Hepatocyte (in vitro differentiated cells): Measurements from ENCODE around the gene KRT7. TPM values are rescaled to one million over a fixed set of nuclear protein-coding genes. Genes with fewer than 3 reads are reported as not detected.

Experiments used
- DNase-seq: peaks from one replicate; pipeline ENCODE4 v3.0.0-alpha.2; 2016; ENCODE audit warnings: low spot score
- H2AFZ ChIP-seq: fragments of 200-600 bp; sonication (generic); 2 replicates; pipeline ENCODE4 v1.6.0; 2016; ENCODE audit warnings: antibody characterized with exemption, mild to moderate bottlenecking
- H3K27ac ChIP-seq: fragments of 200-600 bp; sonication (generic); 2 replicates; pipeline ENCODE4 v1.5.1; 2016; ENCODE audit warnings: mild to moderate bottlenecking
- H3K27me3 ChIP-seq: fragments of 200-600 bp; sonication (generic); 2 replicates; pipeline ENCODE4 v1.6.1; 2016
- H3K36me3 ChIP-seq: fragments of 200-600 bp; sonication (generic); replicated peaks from 2 replicates; pipeline ENCODE4 v1.5.1; 2016; ENCODE audit warnings: low read depth; ENCODE audit not compliant: insufficient read depth
- H3K4me1 ChIP-seq: fragments of 200-600 bp; sonication (generic); 2 replicates; pipeline ENCODE4 v1.5.1; 2016; ENCODE audit warnings: mild to moderate bottlenecking, moderate library complexity; ENCODE audit not compliant: insufficient read depth
- H3K4me2 ChIP-seq: fragments of 200-600 bp; sonication (generic); 2 replicates; pipeline ENCODE4 v1.6.0; 2016
- H3K4me3 ChIP-seq: fragments of 200-600 bp; sonication (generic); 2 replicates; pipeline ENCODE4 v1.5.1; 2016; ENCODE audit warnings: mild to moderate bottlenecking
- H3K79me2 ChIP-seq: fragments of 200-600 bp; sonication (generic); 2 replicates; pipeline ENCODE4 v1.6.0; 2017; ENCODE audit warnings: mild to moderate bottlenecking
- H3K9me2 ChIP-seq: fragments of 200-600 bp; sonication (generic); replicated peaks from 2 replicates; pipeline ENCODE4 v1.6.0; 2017; ENCODE audit warnings: mild to moderate bottlenecking; ENCODE audit not compliant: insufficient read depth
- H3K9me3 ChIP-seq: fragments of 200-600 bp; sonication (generic); 2 replicates; pipeline ENCODE4 v1.5.1; 2016; ENCODE audit warnings: low read depth, mild to moderate bottlenecking
- H4K20me1 ChIP-seq: fragments of 200-600 bp; sonication (generic); 2 replicates; pipeline ENCODE4 v1.6.0; 2016; ENCODE audit warnings: mild to moderate bottlenecking; ENCODE audit not compliant: insufficient read depth, poor library complexity, severe bottlenecking
- EZH2 ChIP-seq: fragments of 200-600 bp; sonication (generic); IDR thresholded peaks from 2 replicates; pipeline ENCODE4 v1.6.1; 2016; ENCODE audit warnings: antibody characterized with exemption, mild to moderate bottlenecking, borderline replicate concordance
- EZH2phosphoT487 ChIP-seq: fragments of 200-600 bp; sonication (generic); IDR thresholded peaks from one replicate; pipeline ENCODE4 v1.6.1; 2018; ENCODE audit warnings: antibody characterized with exemption, mild to moderate bottlenecking, low read depth, moderate library complexity; ENCODE audit not compliant: unreplicated experiment, severe bottlenecking
- WGBS: methylation state at CpG from one replicate; pipeline ENCODE4 v1.1.6; 2016; ENCODE audit warnings: low lambda C conversion rate; ENCODE audit errors: missing lambda C conversion rate; 5-methylcytosine and 5-hydroxymethylcytosine counted together
- polyA plus RNA-seq: library from polyadenylated mRNA; unstranded; fragments of >200 nt; fragmentation: Nextera tagmentation; extraction: Ambion mirVana; gene quantifications from 2 replicates; pipeline ENCODE4 v1.2.1, GENCODE V29; 2016
- total RNA-seq: library from RNA; depleted of rRNA; stranded (reverse); fragments of >200 nt; gene quantifications from 2 replicates; pipeline ENCODE4 v1.2.3, GENCODE V29; 2014
- TF ChIP-seq, protein P1 (sequence below): fragments of 200-600 bp; sonication (generic); IDR thresholded peaks from 2 replicates; pipeline ENCODE4 v1.5.1; 2016; ENCODE audit warnings: antibody characterized with exemption, mild to moderate bottlenecking; ENCODE audit not compliant: poor library complexity

The KRT7 gene
- total and polyA plus RNA-seq, 2 experiments from 2014 or later, result 27.1 to 33.3 TPM

DNA sequence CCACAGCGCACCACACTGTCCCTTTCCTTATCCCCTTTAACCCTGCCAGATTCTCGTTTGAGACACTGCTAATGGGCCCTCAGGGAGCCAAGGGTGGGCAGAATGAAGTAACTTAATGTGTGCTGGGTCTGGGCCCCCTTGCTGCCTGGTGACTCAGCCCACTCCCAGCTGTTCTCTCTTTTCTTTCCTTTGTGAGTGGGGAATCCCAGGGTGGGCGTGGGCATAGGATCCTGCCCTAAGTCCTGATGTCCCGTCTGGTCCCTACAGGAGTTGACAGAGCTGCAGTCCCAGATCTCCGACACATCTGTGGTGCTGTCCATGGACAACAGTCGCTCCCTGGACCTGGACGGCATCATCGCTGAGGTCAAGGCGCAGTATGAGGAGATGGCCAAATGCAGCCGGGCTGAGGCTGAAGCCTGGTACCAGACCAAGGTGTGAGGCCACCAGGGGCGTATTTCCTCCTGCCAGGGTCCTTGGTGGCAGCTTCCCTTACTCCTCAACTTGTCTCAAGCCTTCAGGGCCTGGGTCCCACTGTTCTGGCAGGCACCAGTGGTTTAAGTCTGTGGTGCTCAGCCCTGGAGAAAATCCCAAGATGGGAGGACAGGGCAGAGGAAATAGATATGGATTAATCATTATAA lies 8.3 kb downstream of the KRT7 start:
- Histone ChIP-seq H3K27ac (no peak overlapping the region), H4K20me1 (no peaks in the 10 kb centered on the region), H3K4me2 (no peak overlapping the region), H2AFZ (no peak overlapping the region), H3K36me3 (no peaks in the 10 kb centered on the region), H3K4me1 (peaks cover 31% of the 10 kb centered on the region), H3K9me3 (no peaks in the 10 kb centered on the region), H3K9me2 (no peaks in the 10 kb centered on the region), H3K79me2 (no peaks in the 10 kb centered on the region), H3K4me3 (no peak overlapping the region), H3K27me3 (no peaks in the 10 kb centered on the region)
- 83% methylated on average over 11 of the region's 11 CpGs for WGBS
- DNase-seq, result no peak
- TF ChIP-seq, protein P1, sequence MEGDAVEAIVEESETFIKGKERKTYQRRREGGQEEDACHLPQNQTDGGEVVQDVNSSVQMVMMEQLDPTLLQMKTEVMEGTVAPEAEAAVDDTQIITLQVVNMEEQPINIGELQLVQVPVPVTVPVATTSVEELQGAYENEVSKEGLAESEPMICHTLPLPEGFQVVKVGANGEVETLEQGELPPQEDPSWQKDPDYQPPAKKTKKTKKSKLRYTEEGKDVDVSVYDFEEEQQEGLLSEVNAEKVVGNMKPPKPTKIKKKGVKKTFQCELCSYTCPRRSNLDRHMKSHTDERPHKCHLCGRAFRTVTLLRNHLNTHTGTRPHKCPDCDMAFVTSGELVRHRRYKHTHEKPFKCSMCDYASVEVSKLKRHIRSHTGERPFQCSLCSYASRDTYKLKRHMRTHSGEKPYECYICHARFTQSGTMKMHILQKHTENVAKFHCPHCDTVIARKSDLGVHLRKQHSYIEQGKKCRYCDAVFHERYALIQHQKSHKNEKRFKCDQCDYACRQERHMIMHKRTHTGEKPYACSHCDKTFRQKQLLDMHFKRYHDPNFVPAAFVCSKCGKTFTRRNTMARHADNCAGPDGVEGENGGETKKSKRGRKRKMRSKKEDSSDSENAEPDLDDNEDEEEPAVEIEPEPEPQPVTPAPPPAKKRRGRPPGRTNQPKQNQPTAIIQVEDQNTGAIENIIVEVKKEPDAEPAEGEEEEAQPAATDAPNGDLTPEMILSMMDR, result no peak
- TF ChIP-seq EZH2phosphoT487 (no peak), EZH2 (no peak)

- Histone ChIP-seq H3K4me2 (no peak overlapping the region), H3K4me1 (peaks cover 37% of the 10 kb centered on the region), H3K27ac (no peak overlapping the region), H3K79me2 (no peaks in the 10 kb centered on the region), H3K4me3 (no peak overlapping the region), H3K27me3 (no peaks in the 10 kb centered on the region), H3K9me3 (no peaks in the 10 kb centered on the region), H2AFZ (no peak overlapping the region), H3K9me2 (no peaks in the 10 kb centered on the region), H3K36me3 (no peaks in the 10 kb centered on the region), H4K20me1 (no peaks in the 10 kb centered on the region)
- TF ChIP-seq, protein P1, result no peak
- TF ChIP-seq EZH2 (no peak), EZH2phosphoT487 (no peak)
- 96% methylated on average over 11 of the region's 11 CpGs for WGBS
- DNase-seq, result no peak
These were observed 9.6 kb downstream of the KRT7 start for GRCh38 chr12:52242442-52243258.

GRCh38 chr12:52243259-52243855 lies 10.3 kb downstream of the KRT7 start:
- Histone ChIP-seq H3K27ac (peak overlapping the region; percentile 39), H3K4me2 (no peak overlapping the region), H3K9me3 (no peaks in the 10 kb centered on the region), H3K27me3 (no peaks in the 10 kb centered on the region), H3K4me1 (peaks cover 41% of the 10 kb centered on the region), H3K9me2 (no peaks in the 10 kb centered on the region), H4K20me1 (no peaks in the 10 kb centered on the region), H2AFZ (no peak overlapping the region), H3K79me2 (no peaks in the 10 kb centered on the region), H3K36me3 (no peaks in the 10 kb centered on the region), H3K4me3 (no peak overlapping the region)
- TF ChIP-seq, protein P1, result no peak
- TF ChIP-seq EZH2 (no peak), EZH2phosphoT487 (no peak)
- no peak for DNase-seq
- WGBS, result 59% methylated on average over 5 of the region's 5 CpGs
